NCI-H460 (cell line): ENCODE measurements around the gene NXPE3. TPM values are rescaled to one million over a fixed set of nuclear protein-coding genes. Genes with fewer than 3 reads are reported as not detected.

ENCODE experiments used
- DNase-seq: peaks from one replicate; pipeline ENCODE4 v3.0.0-alpha.2; 2016; ENCODE audit warnings: low read depth; ENCODE audit errors: extremely low read depth
- total RNA-seq: library from RNA; depleted of rRNA; stranded (reverse); fragments of >200 nt; shearing (Covaris generic); gene quantifications from 2 replicates; pipeline ENCODE4 v1.2.3, GENCODE V29; 2014

NXPE3 gene
- total RNA-seq, 1 experiment from 2014 or later = 22.6 TPM

- no peak for DNase-seq
Observed at GRCh38 chr3:101827211-101828174, 48.5 kb downstream of the NXPE3 start.

GRCh38 chr3:101828276-101828675, 49.3 kb downstream of the NXPE3 start:
- no peak for DNase-seq

- no peak for DNase-seq
Observed at GRCh38 chr3:101828691-101829436, 49.9 kb downstream of the NXPE3 start.

- no peak for DNase-seq
Observed at GRCh38 chr3:101829437-101829830, 50.4 kb downstream of the NXPE3 start.

- DNase-seq = no peak
Observed at GRCh38 chr3:101829874-101830273, 50.9 kb downstream of the NXPE3 start.

GRCh38 chr3:101833446-101833974, 54.5 kb downstream of the NXPE3 start:
- DNase-seq = no peak

- DNase-seq = no peak
Observed at GRCh38 chr3:101835676-101836075, 56.7 kb downstream of the NXPE3 start.

GRCh38 chr3:101836160-101836559, 57.1 kb downstream of the NXPE3 start:
- no peak for DNase-seq

- no peak for DNase-seq
Observed at GRCh38 chr3:101836652-101837598, 57.9 kb downstream of the NXPE3 start.

GRCh38 chr3:101838691-101839090, 59.7 kb downstream of the NXPE3 start:
- DNase-seq = no peak

GRCh38 chr3:101840066-101840465, 61.1 kb downstream of the NXPE3 start:
- DNase-seq = no peak

- no peak for DNase-seq
Observed at GRCh38 chr3:101842245-101842934, 63.4 kb downstream of the NXPE3 start.

GRCh38 chr3:101842935-101843330, 63.9 kb downstream of the NXPE3 start:
- no peak for DNase-seq

- DNase-seq = no peak
Observed at GRCh38 chr3:101845425-101845824, 66.4 kb downstream of the NXPE3 start.

GRCh38 chr3:101846709-101847108, 67.7 kb downstream of the NXPE3 start:
- no peak for DNase-seq

- no peak for DNase-seq
Observed at GRCh38 chr3:101847328-101847727, 68.3 kb downstream of the NXPE3 start.

GRCh38 chr3:101848326-101848725, 69.3 kb downstream of the NXPE3 start:
- DNase-seq = no peak

GRCh38 chr3:101848754-101849713, 70.0 kb downstream of the NXPE3 start, which contains the start of gene NFKBIZ:
Gene NFKBIZ (plus strand): TSS chr3:101849514. CDS start chr3:101849629, 115 bp downstream.
- DNase-seq = peak; percentile 87
